ENCODE data around the gene KCNN3.

KCNN3 gene

DNA sequence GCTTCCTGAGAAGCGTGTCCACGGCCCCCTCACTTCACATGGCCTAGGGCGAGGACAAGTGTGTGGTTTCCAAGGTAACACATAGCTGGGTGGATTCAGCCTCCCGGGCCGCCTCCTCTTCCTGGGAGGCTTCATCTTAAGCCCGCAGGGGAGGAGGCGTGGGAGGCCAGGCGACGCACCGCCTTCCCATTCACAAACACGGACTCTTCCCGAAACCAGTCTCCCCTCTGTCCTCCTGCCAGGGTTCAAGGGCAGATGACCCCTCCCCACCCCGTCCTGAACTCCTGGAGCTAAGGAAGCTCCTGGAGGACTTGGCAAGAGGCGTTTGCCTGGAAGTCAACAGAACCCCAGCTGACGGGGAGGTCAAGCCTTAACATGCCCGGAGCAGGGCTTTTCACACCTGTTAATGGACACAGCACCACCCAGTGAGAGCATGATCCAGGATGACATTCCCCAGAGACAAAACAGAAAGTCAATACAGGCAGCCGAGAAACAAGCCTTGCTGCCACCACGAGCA lies 56.7 kb downstream of the KCNN3 start:
- no peaks in the 10 kb centered on the region for H3K9me3 ChIP-seq (ENCODE audit: control insufficient read depth, low read length)
- no peak overlapping the region for H3K4me3 ChIP-seq (ENCODE audit: extremely low read depth, insufficient read depth, low read length, poor library complexity, severe bottlenecking)
- peaks cover 17% of the 10 kb centered on the region for H3K4me1 ChIP-seq (ENCODE audit: control insufficient read depth, insufficient read depth, low read length, poor library complexity, severe bottlenecking)
- WGBS, 2 experiments (ENCODE audit: insufficient coverage in 2 of 2), result 37 to 39% methylated on average over 11 to 12 of the region's 18 CpGs
- no peaks in the 10 kb centered on the region for H3K36me3 ChIP-seq (ENCODE audit: control insufficient read depth, insufficient read depth, low read length)
- H3K27ac ChIP-seq (ENCODE audit: low read depth, low read length, severe bottlenecking), result no peak overlapping the region

- WGBS, 2 experiments (ENCODE audit: insufficient coverage in 2 of 2), result 86 to 93% methylated on average over 2 to 3 of the region's 3 CpGs
- Histone ChIP-seq H3K9me3 (ENCODE audit: control insufficient read depth, low read length) (no peaks in the 10 kb centered on the region), H3K4me3 (ENCODE audit: extremely low read depth, insufficient read depth, low read length, poor library complexity, severe bottlenecking) (no peak overlapping the region), H3K27ac (ENCODE audit: low read depth, low read length, severe bottlenecking) (no peak overlapping the region), H3K36me3 (ENCODE audit: control insufficient read depth, insufficient read depth, low read length) (no peaks in the 10 kb centered on the region), H3K4me1 (ENCODE audit: control insufficient read depth, insufficient read depth, low read length, poor library complexity, severe bottlenecking) (peaks cover 17% of the 10 kb centered on the region)
Observed at GRCh38 chr1:154812877-154813276, 57.2 kb downstream of the KCNN3 start.

DNA sequence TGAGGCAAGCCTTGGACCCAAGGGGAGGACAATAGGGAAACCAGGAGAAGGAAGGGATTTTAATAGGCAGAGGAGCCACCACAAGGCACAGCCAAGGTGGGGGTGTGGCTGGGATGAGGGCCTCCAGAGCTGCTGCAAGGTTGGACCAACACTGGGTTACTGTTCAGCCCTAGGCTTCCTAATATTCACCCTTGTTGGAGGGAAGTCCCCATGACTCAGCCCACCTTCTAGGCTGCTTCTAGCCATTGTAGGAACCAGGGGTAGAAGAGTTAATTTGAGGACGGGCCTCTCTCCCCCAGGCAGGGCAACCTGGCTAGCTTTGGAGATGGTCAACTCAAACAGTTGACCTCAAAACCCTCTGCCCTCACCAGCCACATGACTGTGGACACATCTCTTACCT lies 59.5 kb downstream of the KCNN3 start:
- Histone ChIP-seq H3K9me3 (ENCODE audit: control insufficient read depth, low read length) (no peaks in the 10 kb centered on the region), H3K4me3 (ENCODE audit: extremely low read depth, insufficient read depth, low read length, poor library complexity, severe bottlenecking) (no peak overlapping the region), H3K4me1 (ENCODE audit: control insufficient read depth, insufficient read depth, low read length, poor library complexity, severe bottlenecking) (peaks cover 17% of the 10 kb centered on the region), H3K27ac (ENCODE audit: low read depth, low read length, severe bottlenecking) (no peak overlapping the region), H3K36me3 (ENCODE audit: control insufficient read depth, insufficient read depth, low read length) (no peaks in the 10 kb centered on the region)
- 86 to 100% methylated on average over 1 of the region's 1 CpG for WGBS, 2 experiments (ENCODE audit: insufficient coverage in 2 of 2)

DNA sequence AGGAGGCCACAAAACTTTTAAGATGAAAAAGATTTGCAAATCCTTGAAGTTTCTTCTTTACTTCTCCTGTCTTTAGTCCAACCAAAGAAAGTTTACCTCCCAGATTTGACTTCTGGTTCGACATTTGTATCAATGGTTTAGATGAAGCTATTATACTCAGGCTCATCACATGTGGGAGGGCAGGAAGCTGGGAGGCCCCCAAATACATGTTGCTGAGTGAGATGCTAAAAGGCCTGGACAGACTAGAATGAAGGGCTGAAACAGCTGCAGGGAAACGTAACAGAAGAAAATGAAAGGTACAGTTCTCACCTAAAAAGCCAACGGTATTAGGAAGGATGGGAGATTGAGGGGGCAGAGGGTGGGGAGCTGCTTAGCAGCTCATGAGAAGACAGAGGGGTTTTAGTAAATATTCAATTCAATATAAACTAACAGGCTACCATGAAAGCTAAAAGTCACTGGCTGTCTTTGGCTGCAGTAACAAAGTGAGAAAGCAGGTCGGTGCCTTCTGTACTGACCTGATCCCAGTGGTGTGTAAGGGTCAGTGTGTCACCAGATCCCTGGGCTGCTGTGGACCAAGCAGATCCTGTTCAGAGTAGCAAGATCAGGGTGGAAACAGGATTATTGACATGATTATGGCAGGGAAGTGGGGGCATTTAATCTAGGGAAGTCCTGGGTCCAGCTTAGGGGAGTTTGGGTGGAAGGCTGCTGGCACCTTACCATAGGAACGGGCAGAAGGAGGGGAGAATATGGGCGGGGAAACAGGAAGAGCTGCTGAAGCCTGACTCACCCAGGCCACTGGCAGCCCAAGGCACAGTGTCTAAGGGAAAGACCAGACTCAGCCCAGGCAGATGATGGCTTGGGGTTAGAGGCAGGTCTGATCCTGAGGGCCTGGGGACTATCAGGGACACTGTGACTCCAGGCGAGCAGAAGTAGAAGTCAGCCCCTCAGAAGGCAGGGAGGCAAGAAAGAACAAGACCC lies 60.4 kb downstream of the KCNN3 start:
- H3K4me1 ChIP-seq (ENCODE audit: control insufficient read depth, insufficient read depth, low read length, poor library complexity, severe bottlenecking), result peaks cover 17% of the 10 kb centered on the region
- no peaks in the 10 kb centered on the region for H3K9me3 ChIP-seq (ENCODE audit: control insufficient read depth, low read length)
- 80 to 89% methylated on average over 5 to 7 of the region's 7 CpGs for WGBS, 2 experiments (ENCODE audit: insufficient coverage in 2 of 2)
- no peaks in the 10 kb centered on the region for H3K36me3 ChIP-seq (ENCODE audit: control insufficient read depth, insufficient read depth, low read length)
- H3K4me3 ChIP-seq (ENCODE audit: extremely low read depth, insufficient read depth, low read length, poor library complexity, severe bottlenecking), result no peak overlapping the region
- H3K27ac ChIP-seq (ENCODE audit: low read depth, low read length, severe bottlenecking), result no peak overlapping the region

- Histone ChIP-seq H3K4me3 (ENCODE audit: extremely low read depth, insufficient read depth, low read length, poor library complexity, severe bottlenecking) (no peak overlapping the region), H3K27ac (ENCODE audit: low read depth, low read length, severe bottlenecking) (no peak overlapping the region), H3K9me3 (ENCODE audit: control insufficient read depth, low read length) (no peaks in the 10 kb centered on the region), H3K36me3 (ENCODE audit: control insufficient read depth, insufficient read depth, low read length) (no peaks in the 10 kb centered on the region), H3K4me1 (ENCODE audit: control insufficient read depth, insufficient read depth, low read length, poor library complexity, severe bottlenecking) (peaks cover 17% of the 10 kb centered on the region)
- 93 to 95% methylated on average over 11 to 16 of the region's 17 CpGs for WGBS, 2 experiments (ENCODE audit: insufficient coverage in 2 of 2)
Observed at GRCh38 chr1:154808909-154809262, 61.2 kb downstream of the KCNN3 start.

DNA sequence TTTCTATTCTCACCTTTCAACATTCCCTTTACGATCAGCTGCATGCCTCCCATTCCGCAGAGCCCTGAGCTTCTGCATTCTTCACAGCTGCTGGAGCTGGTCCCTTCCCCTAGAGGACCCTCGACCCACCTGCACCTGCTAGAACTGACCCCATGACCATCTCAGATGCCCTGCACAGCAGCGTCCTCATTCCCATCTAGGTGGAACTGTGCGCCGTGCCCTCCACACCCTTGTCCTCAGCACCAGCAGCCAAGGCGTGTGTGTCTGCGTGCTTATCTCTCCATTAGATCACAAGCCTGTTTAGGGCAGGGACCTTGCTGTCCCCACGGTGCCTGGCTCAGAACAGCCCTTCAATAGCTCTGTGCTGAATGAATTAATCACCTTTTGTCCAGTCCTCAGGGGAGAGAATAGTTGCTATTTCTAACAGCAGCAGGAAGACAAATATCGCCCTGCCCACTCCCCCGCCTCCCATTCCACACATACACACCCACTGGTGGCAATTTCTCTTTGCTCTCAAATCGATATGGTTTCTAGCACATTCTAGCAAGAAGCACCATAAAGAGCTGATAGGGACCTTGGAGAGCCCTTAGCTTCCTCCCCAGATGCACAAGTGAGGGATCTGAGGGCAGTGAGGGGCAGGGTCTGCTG lies 61.7 kb downstream of the KCNN3 start:
- Histone ChIP-seq H3K27ac (ENCODE audit: low read depth, low read length, severe bottlenecking) (no peak overlapping the region), H3K36me3 (ENCODE audit: control insufficient read depth, insufficient read depth, low read length) (no peaks in the 10 kb centered on the region)
- WGBS, 2 experiments (ENCODE audit: insufficient coverage in 2 of 2), result 87 to 89% methylated on average over 5 to 10 of the region's 12 CpGs

GRCh38 chr1:154807048-154807591 lies 63.0 kb downstream of the KCNN3 start:
- Histone ChIP-seq H3K4me1 (ENCODE audit: control insufficient read depth, insufficient read depth, low read length, poor library complexity, severe bottlenecking) (peaks cover 9% of the 10 kb centered on the region), H3K27ac (ENCODE audit: low read depth, low read length, severe bottlenecking) (no peak overlapping the region), H3K4me3 (ENCODE audit: extremely low read depth, insufficient read depth, low read length, poor library complexity, severe bottlenecking) (no peak overlapping the region), H3K9me3 (ENCODE audit: control insufficient read depth, low read length) (no peaks in the 10 kb centered on the region), H3K36me3 (ENCODE audit: control insufficient read depth, insufficient read depth, low read length) (no peaks in the 10 kb centered on the region)
- 78 to 90% methylated on average over 7 to 8 of the region's 12 CpGs for WGBS, 2 experiments (ENCODE audit: insufficient coverage in 2 of 2)

More for the DNA sequence above, 61.7 kb downstream of the KCNN3 start:
- H3K4me1 ChIP-seq (ENCODE audit: control insufficient read depth, insufficient read depth, low read length, poor library complexity, severe bottlenecking), result peaks cover 12% of the 10 kb centered on the region
- no peaks in the 10 kb centered on the region for H3K9me3 ChIP-seq (ENCODE audit: control insufficient read depth, low read length)
- H3K4me3 ChIP-seq (ENCODE audit: extremely low read depth, insufficient read depth, low read length, poor library complexity, severe bottlenecking), result no peak overlapping the region

GRCh38 chr1:154806333-154806732 lies 63.7 kb downstream of the KCNN3 start:
- no peaks in the 10 kb centered on the region for H3K36me3 ChIP-seq (ENCODE audit: control insufficient read depth, insufficient read depth, low read length)
- no peaks in the 10 kb centered on the region for H3K9me3 ChIP-seq (ENCODE audit: control insufficient read depth, low read length)
- H3K4me3 ChIP-seq (ENCODE audit: extremely low read depth, insufficient read depth, low read length, poor library complexity, severe bottlenecking), result no peak overlapping the region
- 89 to 92% methylated on average over 3 of the region's 3 CpGs for WGBS, 2 experiments (ENCODE audit: insufficient coverage in 2 of 2)
- no peak overlapping the region for H3K27ac ChIP-seq (ENCODE audit: low read depth, low read length, severe bottlenecking)
- peaks cover 9% of the 10 kb centered on the region for H3K4me1 ChIP-seq (ENCODE audit: control insufficient read depth, insufficient read depth, low read length, poor library complexity, severe bottlenecking)

DNA sequence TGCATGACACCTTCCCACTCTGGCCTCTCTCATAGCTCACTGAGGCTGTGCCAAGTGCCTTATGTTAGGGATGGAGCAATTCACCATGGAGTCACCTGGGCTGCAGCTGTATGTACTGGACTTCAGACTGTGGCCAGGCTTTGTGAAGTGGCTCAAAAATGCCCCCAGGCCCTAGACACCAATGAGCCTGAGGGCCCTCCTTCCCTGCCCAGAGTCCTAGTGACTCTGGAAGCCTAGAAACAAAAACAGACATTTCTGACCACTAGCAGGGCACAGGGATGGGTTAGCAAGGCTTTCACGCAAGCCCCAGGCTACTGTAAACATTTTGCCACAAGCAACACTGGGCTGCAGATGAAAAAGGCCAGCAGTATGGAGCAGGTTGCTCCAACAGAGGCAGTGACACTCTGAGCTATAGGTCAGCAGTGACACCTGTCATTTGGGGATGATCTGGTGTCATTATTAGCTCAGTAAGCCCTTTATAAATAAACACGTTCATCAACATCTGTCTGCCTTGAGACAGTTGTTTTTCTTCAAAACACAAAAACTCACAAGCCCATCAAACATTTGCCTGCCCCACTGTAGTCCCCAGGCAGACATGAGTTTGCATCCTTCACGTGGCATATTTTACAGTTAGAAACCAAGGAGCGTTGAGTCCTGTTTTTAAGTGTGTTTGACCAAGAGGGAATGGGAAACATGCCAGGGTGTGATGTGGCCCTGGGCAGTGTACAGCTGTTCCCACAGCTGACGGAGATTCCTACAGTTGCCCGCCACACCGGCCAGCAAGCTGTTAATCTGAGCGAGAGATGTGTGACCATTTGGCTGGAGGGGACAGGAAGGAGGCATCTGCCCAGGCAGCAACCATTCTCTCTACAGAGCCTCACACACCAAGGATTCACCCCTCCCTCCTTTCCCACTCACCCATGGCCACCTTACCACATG lies 66.8 kb downstream of the KCNN3 start:
- no peak overlapping the region for H3K27ac ChIP-seq (ENCODE audit: low read depth, low read length, severe bottlenecking)
- H3K4me3 ChIP-seq (ENCODE audit: extremely low read depth, insufficient read depth, low read length, poor library complexity, severe bottlenecking), result no peak overlapping the region
- no peaks in the 10 kb centered on the region for H3K9me3 ChIP-seq (ENCODE audit: control insufficient read depth, low read length)
- no peaks in the 10 kb centered on the region for H3K36me3 ChIP-seq (ENCODE audit: control insufficient read depth, insufficient read depth, low read length)
- 90 to 98% methylated on average over 4 of the region's 8 CpGs for WGBS, 2 experiments (ENCODE audit: insufficient coverage in 2 of 2)
- H3K4me1 ChIP-seq (ENCODE audit: control insufficient read depth, insufficient read depth, low read length, poor library complexity, severe bottlenecking), result no peaks in the 10 kb centered on the region

Measured in mesodermal cell (in vitro differentiated cells).